K562 (cell line): ENCODE data around the gene EXT2. TPM values are rescaled to one million over a fixed set of nuclear protein-coding genes. Genes with fewer than 3 reads are reported as not detected.

Experiments used
- ATAC-seq: fragments of 200-7000 bp; cut with Tn5 transposase; 3 replicates; pipeline ENCODE4 v1.9.1; 2020; ENCODE audit warnings: moderate library complexity
- BruUV-seq: library from RNA; stranded (reverse); fragments of 400-500 nt; replicated peaks from 2 replicates; lab custom pipeline; 2021; lab: Mats Ljungman, UMichigan
- CTCF ChIA-PET: fragments of 300-600 bp; formaldehyde crosslinking; extraction: SDS; loops from one replicate; lab custom pipeline; 2021; ENCODE audit warnings: low intra/inter-chr PET ratio; lab: Yijun Ruan, JAX
- POLR2A ChIA-PET: fragments of 300-600, 350-650 bp; sonication (Branson Sonifier 250); formaldehyde crosslinking; extraction: SDS; loops from one replicate; lab custom pipeline; 2021; ENCODE audit warnings: antibody characterized with exemption, inconsistent platforms; lab: Yijun Ruan, JAX
- DNase-seq, 4 experiments: peaks; one replicate each; pipeline versions ENCODE4 v3.0.0 to v3.0.0-alpha.2; 2011 to 2018; ENCODE audit warnings: low spot score in 3 of 4, mixed read lengths in 3 of 4; ENCODE audit errors: extremely low read depth in 1 of 4
- FAIRE-seq: peaks from 2 replicates; lab custom pipeline; 2011; peaks lifted over from hg19 to GRCh38; lab: Jason Lieb, UNC
- H2AFZ ChIP-seq: 2 replicates; pipeline ENCODE4 v1.6.0; 2011; ENCODE audit warnings: low read depth, low read length, control low read depth, inconsistent platforms
- H3K27ac ChIP-seq: fragments of 200-600 bp; 3 replicates; pipeline ENCODE4 v1.8.0; 2011; ENCODE audit warnings: low read depth, mild to moderate bottlenecking, control low read depth, inconsistent platforms, low read length, moderate library complexity, mixed read lengths; ENCODE audit errors: extremely low read depth
- H3K27me3 ChIP-seq, 2 experiments: fragments of 300-600 bp in 1 of 2; 2 replicates in 1 of 2; 3 replicates in 1 of 2; pipeline versions ENCODE4 v1.6.0 to v1.8.0; 2011; ENCODE audit warnings: inconsistent platforms in 2 of 2, low read length in 2 of 2, mild to moderate bottlenecking in 1 of 2, mixed read lengths in 1 of 2, moderate library complexity in 1 of 2; ENCODE audit not compliant: control insufficient read depth in 2 of 2, insufficient read depth in 2 of 2
- H3K36me3 ChIP-seq: fragments of 300-600 bp; 3 replicates; pipeline ENCODE4 v1.8.0; 2011; ENCODE audit warnings: mild to moderate bottlenecking, low read length, inconsistent platforms; ENCODE audit not compliant: control insufficient read depth, insufficient read depth
- H3K4me1 ChIP-seq, 2 experiments: fragments of 200-600 bp in 1 of 2; replicated peaks in 1 of 2; 2 replicates in 1 of 2; 3 replicates in 1 of 2; pipeline versions ENCODE4 v1.5.1 to v1.8.0; 2011; ENCODE audit warnings: inconsistent platforms in 2 of 2, low read length in 2 of 2, mild to moderate bottlenecking in 1 of 2, mixed read lengths in 1 of 2, moderate library complexity in 1 of 2; ENCODE audit not compliant: control insufficient read depth in 2 of 2, insufficient read depth in 2 of 2
- H3K4me2 ChIP-seq: 2 replicates; pipeline ENCODE4 v1.6.1; 2011; ENCODE audit warnings: low read length, control low read depth, inconsistent platforms, mixed read lengths; ENCODE audit not compliant: insufficient read depth
- H3K4me3 ChIP-seq: fragments of 200-600 bp; sonication (generic), shearing (Covaris generic); 2 replicates; pipeline ENCODE4 v1.5.1; 2016; ENCODE audit warnings: control low read depth, inconsistent platforms
- H3K79me2 ChIP-seq: fragments of 200-600 bp; 3 replicates; pipeline ENCODE4 v1.8.0; 2011; ENCODE audit warnings: low read length, inconsistent platforms; ENCODE audit not compliant: control insufficient read depth, insufficient read depth
- H3K9ac ChIP-seq, 2 experiments: 2 replicates each; pipeline versions ENCODE4 v1.6.0 to v1.6.1; 2011; ENCODE audit warnings: low read depth in 2 of 2, low read length in 2 of 2, control low read depth in 1 of 2, inconsistent platforms in 1 of 2, mild to moderate bottlenecking in 1 of 2, mixed read lengths in 1 of 2; ENCODE audit not compliant: insufficient read depth in 1 of 2
- H3K9me1 ChIP-seq: one replicate; pipeline ENCODE4 v1.6.0; 2011; ENCODE audit warnings: inconsistent platforms, mild to moderate bottlenecking, low read length, moderate library complexity; ENCODE audit not compliant: control insufficient read depth, insufficient read depth
- H3K9me3 ChIP-seq: replicated peaks from 2 replicates; pipeline ENCODE4 v1.5.1; 2011; ENCODE audit warnings: low read depth, low read length, inconsistent platforms; ENCODE audit not compliant: control insufficient read depth, insufficient read depth
- H4K20me1 ChIP-seq: replicated peaks from 2 replicates; pipeline ENCODE4 v1.6.1; 2011; ENCODE audit warnings: low read length, inconsistent platforms, mixed read lengths; ENCODE audit not compliant: control insufficient read depth, insufficient read depth
- ATF1 ChIP-seq, 2 experiments: fragments of 450-650 bp in 1 of 2; IDR thresholded peaks; 2 replicates each; pipeline ENCODE4 v1.6.1; 2016; ENCODE audit warnings: missing compliant biosample characterization in 1 of 2, missing genetic modification characterization in 1 of 2
- ATF4 ChIP-seq: fragments of 450-650 bp; formaldehyde crosslinking; IDR thresholded peaks from 2 replicates; pipeline ENCODE4 v1.4.0; 2022; ENCODE audit warnings: mild to moderate bottlenecking, moderate library complexity
- HSF4 ChIP-seq: fragments of 250-450 bp; sonication (Bioruptor Pico); IDR thresholded peaks from 2 replicates; pipeline ENCODE4 v2.1.2; 2022; ENCODE audit warnings: mild to moderate bottlenecking, moderate library complexity, borderline replicate concordance
- MAFG ChIP-seq: fragments of 450-650 bp; conservative IDR thresholded peaks from 2 replicates; pipeline ENCODE4 v1.6.1; 2016; ENCODE audit warnings: missing genetic modification characterization, missing compliant biosample characterization
- MAFK ChIP-seq: IDR thresholded peaks from 2 replicates; pipeline ENCODE4 v1.6.1; 2011; ENCODE audit warnings: low read length, improper control_type of control experiment
- PCBP2 ChIP-seq: fragments of 200-400 bp; formaldehyde crosslinking; IDR thresholded peaks from 2 replicates; pipeline ENCODE4 v1.6.1; 2018; ENCODE audit warnings: low read length, low read depth, mild to moderate bottlenecking, moderate library complexity; ENCODE audit not compliant: poor library complexity, severe bottlenecking
- POU5F1 ChIP-seq: fragments of 150-350 bp; IDR thresholded peaks from 2 replicates; pipeline ENCODE4 v1.6.1; 2014; ENCODE audit warnings: borderline replicate concordance, low read length, low read depth, mild to moderate bottlenecking; ENCODE audit not compliant: partially characterized antibody
- RNF2 ChIP-seq: sonication (generic); IDR thresholded peaks from 2 replicates; pipeline ENCODE4 v1.6.1; 2016
- USF2 ChIP-seq: sonication (generic); formaldehyde crosslinking; IDR thresholded peaks from 2 replicates; pipeline ENCODE4 v1.5.0; 2020; ENCODE audit warnings: missing genetic modification reagents
- ZNF239 ChIP-seq: fragments of 250-450 bp; sonication (Bioruptor Pico); IDR thresholded peaks from 2 replicates; pipeline ENCODE4 v1.4.0; 2020; ENCODE audit warnings: mild to moderate bottlenecking
- WGBS: fragments of 100-300 bp; shearing (Covaris generic); methylation state at CpG from one replicate; pipeline ENCODE4 v1.1.6; 2016; ENCODE audit warnings: low coverage, mixed read lengths; ENCODE audit not compliant: insufficient coverage; ENCODE audit errors: missing lambda C conversion rate; 5-methylcytosine and 5-hydroxymethylcytosine counted together
- in situ Hi-C: fragments of 300-500 bp; cut with MboI; formaldehyde crosslinking; loops from 4 replicates; pipeline ENCODE4 v1.15.0; 2018; ENCODE audit warnings: inconsistent platforms, mixed read lengths
- intact Hi-C: fragments of 100-400 bp; cut with micrococcal nuclease; formaldehyde crosslinking; loops from 2 replicates; pipeline ENCODE4 v1.14.2; 2022
- polyA plus RNA-seq, 8 experiments: library from polyadenylated mRNA; depleted of rRNA in 4 of 8; stranded (reverse) in 5 of 8; unstranded in 3 of 8; fragments of >200 nt; fragmentation: Nextera tagmentation in 2 of 8; fragmentation: Illumina TruSeq in 1 of 8; extraction: Ambion mirVana in 2 of 8; extraction: Trizol in 1 of 8; gene quantifications; 2 replicates each; pipeline versions ENCODE4 v1.2.1 to v1.2.3, GENCODE V29; 2011 to 2014; ENCODE audit warnings: inconsistent platforms in 1 of 8, missing spikeins in 1 of 8
- total RNA-seq, 7 experiments: library from RNA; depleted of rRNA in 6 of 7; stranded (reverse); fragments of >200 nt in 6 of 7; fragmentation: Illumina TruSeq in 2 of 7; extraction: Trizol in 2 of 7; gene quantifications; 2 replicates each; pipeline versions ENCODE4 v1.2.1 to v1.2.3, GENCODE V29; 2011 to 2021; ENCODE audit warnings: low replicate concordance in 1 of 7

EXT2 gene
- total and polyA plus RNA-seq, 9 of the 15 experiments (the other 6 are each of a cell fraction or from before 2014, with no cell fraction given): 7.5 to 52.1 (median 38.1) TPM

GRCh38 chr11:44047298-44047697 is 48.2 kb upstream of the EXT2 start (continued):
- TF ChIP-seq POU5F1 (no peak), USF2 (CRISPR knock-in tag) (0 out of 2 replicates have a peak, but pooled peaks have one; percentile 21), HSF4 (CRISPR knock-in tag) (no peak)

- Histone ChIP-seq H3K27ac (no peak within 1 kb of the TSS), H3K4me1 (no peaks in the 10 kb centered on the region; a peak in 1 of 5 replicates), H3K9me1 (peaks cover 5% of the 10 kb centered on the region), H3K79me2 (no peaks in the 10 kb centered on the region), H2AFZ (no peak within 1 kb of the TSS), H3K36me3 (no peaks in the 10 kb centered on the region), H4K20me1 (no peaks in the 10 kb centered on the region), H3K4me2 (no peak within 1 kb of the TSS), H3K9me3 (no peaks in the 10 kb centered on the region), H3K27me3 (peaks cover 0 to 11% of the 10 kb centered on the region in 2 experiments; a peak in 4 of 5 replicates), H3K9ac (no peak within 1 kb of the TSS), H3K4me3 (no peak within 1 kb of the TSS)
- intact Hi-C loops (no loop called here), in situ Hi-C loops (no loop called here)
- WGBS: 2% methylated on average over 12 of the region's 12 CpGs
- DNase-seq: peak in 2 of 4 experiments; percentile 18 to 21
- ChIA-PET POLR2A (interaction anchor here (0.7 to 0.8 kb wide), 3 partner anchors 14 to 852 kb away, joined by 3 read pairs; no protein-coding TSS in a partner anchor), CTCF (no interaction called here)
- ATAC-seq: peak; percentile 57; the same call in 2 of the 3 replicates
- no peak for FAIRE-seq
- no TSS peak for BruUV-seq
- TF ChIP-seq ATF1 (CRISPR knock-in tag; IDR thresholded peaks at IDR 0.05) (no peak), ATF1 (tag; IDR thresholded peaks at IDR 0.05) (0 out of 2 replicates have a peak, but pooled peaks have one; percentile 11), ZNF239 (CRISPR knock-in tag) (no peak), MAFK (peak; percentile 21; the same call in 1 of the 2 replicates), PCBP2 (no peak), RNF2 (no peak), MAFG (tag) (peak; percentile 74), ATF4 (CRISPR knock-in tag) (no peak)
These were observed 47.5 kb upstream of the EXT2 start, which contains the start of gene ACCSL for GRCh38 chr11:44047931-44048431. ACCSL (plus strand) TSS chr11:44047981; CDS start chr11:44048037, 56 bp downstream.
